ENCODE results near the gene TPK1. TPM values are rescaled to one million over a fixed set of nuclear protein-coding genes. Genes with fewer than 3 reads are reported as not detected.

The TPK1 gene
- total RNA-seq, 1 experiment from 2014 or later, result 3.1 TPM

- Histone ChIP-seq H3K23me2 (ENCODE audit: insufficient read length, low read depth, low read length, poor library complexity, severe bottlenecking) (no peaks in the 10 kb centered on the region), H4K20me1 (ENCODE audit: control insufficient read depth, insufficient read depth, insufficient read length) (no peaks in the 10 kb centered on the region), H4K5ac (ENCODE audit: insufficient read length, low read depth, low read length) (no peak overlapping the region), H3K27me3 (ENCODE audit: insufficient read depth, low read length) (no peaks in the 10 kb centered on the region), H3K27ac (ENCODE audit: insufficient read length, low read depth, low read length) (no peak overlapping the region), H3K18ac (ENCODE audit: insufficient read length, low read depth, low read length) (no peak overlapping the region), H2AFZ (ENCODE audit: low read length) (no peak overlapping the region), H3K79me1 (ENCODE audit: insufficient read depth, low read depth, low read length, poor library complexity, severe bottlenecking) (no peaks in the 10 kb centered on the region), H2BK120ac (ENCODE audit: low read depth, low read length, poor library complexity, severe bottlenecking) (no peak overlapping the region), H3K9ac (ENCODE audit: extremely low read depth, insufficient read length, low read length) (no peak overlapping the region), H2BK15ac (ENCODE audit: low read depth, low read length) (no peak overlapping the region), H2BK5ac (ENCODE audit: insufficient read length, low read length) (no peak overlapping the region), H3K4me1 (ENCODE audit: insufficient read depth, low read length) (peaks cover 2% of the 10 kb centered on the region; the same call in 1 of the 2 replicates), H3K4ac (ENCODE audit: low read depth, low read length) (no peak overlapping the region), H3K9me3 (ENCODE audit: control insufficient read depth, low read depth, low read length) (no peaks in the 10 kb centered on the region), H4K8ac (replicated peaks; ENCODE audit: insufficient read length, low read depth, low read length) (no peak overlapping the region), H2BK12ac (ENCODE audit: insufficient read length, low read depth, low read length) (no peak overlapping the region), H4K91ac (ENCODE audit: insufficient read length, low read depth, low read length) (no peak overlapping the region), H3K14ac (ENCODE audit: insufficient read depth, low read length) (no peak overlapping the region), H2AK5ac (ENCODE audit: insufficient read length, low read length) (no peak overlapping the region), H3K23ac (ENCODE audit: insufficient read length, low read depth, low read length) (no peak overlapping the region), H3K56ac (ENCODE audit: insufficient read length, low read depth, low read length) (no peak overlapping the region), H3T11ph (ENCODE audit: low read length) (no peak overlapping the region), H3K79me2 (ENCODE audit: insufficient read depth, low read length) (no peaks in the 10 kb centered on the region), H3K4me2 (ENCODE audit: insufficient read depth, insufficient read length, low read length) (no peak overlapping the region), H2BK20ac (ENCODE audit: low read depth, low read length, poor library complexity, severe bottlenecking) (no peak overlapping the region)
- Mint-ChIP-seq H3K27ac (no peak overlapping the region), H3K36me3 (ENCODE audit: insufficient read depth in 1 of 3, low read depth in 3 of 3) (no peaks in the 10 kb centered on the region), H3K27me3 (ENCODE audit: low read depth) (no peaks in the 10 kb centered on the region), H3K9me3 (no peaks in the 10 kb centered on the region), H3K4me3 (no peak overlapping the region), H3K4me1 (peaks cover 29 to 39% of the 10 kb centered on the region in 2 experiments)
- no CpG with 5 or more reads among the region's 1 CpG for WGBS (ENCODE audit: extremely low coverage, insufficient read length, low lambda C conversion rate)
- DNase-seq, result no peak
- TF ChIP-seq CTCF (conservative IDR thresholded peaks at IDR 0.05), result no peak
These were observed 309.9 kb downstream of the TPK1 start for GRCh38 chr7:144525956-144526355.

All from H9 (cell line).